IMR-90 (cell line): ENCODE data around the gene FASLG. TPM values are rescaled to one million over a fixed set of nuclear protein-coding genes. Genes with fewer than 3 reads are reported as not detected.

Experiments
- ATAC-seq: fragments of 200-7000 bp; cut with Tn5 transposase; 2 replicates; pipeline ENCODE4 v1.9.1; 2020; ENCODE audit warnings: low read depth, mild to moderate bottlenecking, moderate library complexity
- BruUV-seq: library from RNA; stranded (reverse); fragments of 400-500 nt; replicated peaks from 2 replicates; lab custom pipeline; 2021; lab: Mats Ljungman, UMichigan
- CTCF ChIA-PET: fragments of 300-600 bp; formaldehyde crosslinking; extraction: SDS; loops from one replicate; lab custom pipeline; 2021; ENCODE audit warnings: antibody characterized with exemption; lab: Yijun Ruan, JAX
- POLR2A ChIA-PET: fragments of 300-600 bp; sonication (Branson Sonifier 250); formaldehyde crosslinking; loops from one replicate; lab custom pipeline; 2022; ENCODE audit warnings: antibody characterized with exemption; ENCODE audit not compliant: unreplicated experiment; lab: Charles Lee
- DNase-seq: peaks from one replicate; pipeline ENCODE4 v3.0.0; 2013
- H2AFZ ChIP-seq: replicated peaks from 2 replicates; pipeline ENCODE3; 2013; ENCODE audit warnings: low read length, mild to moderate bottlenecking; ENCODE audit not compliant: poor library complexity
- H2AK5ac ChIP-seq: 2 replicates; pipeline ENCODE4 v1.6.1; 2013; ENCODE audit warnings: low read depth, low read length, inconsistent platforms
- H2AK9ac ChIP-seq: replicated peaks from 2 replicates; pipeline ENCODE3; 2013; ENCODE audit warnings: mild to moderate bottlenecking, low read depth, low read length, moderate library complexity; ENCODE audit not compliant: poor library complexity
- H2BK120ac ChIP-seq: 2 replicates; pipeline ENCODE4 v1.6.1; 2013; ENCODE audit warnings: low read depth, low read length, inconsistent platforms
- H2BK15ac ChIP-seq: 3 replicates; pipeline ENCODE4 v1.6.1; 2013; ENCODE audit warnings: low read depth, low read length, inconsistent platforms
- H2BK20ac ChIP-seq: 2 replicates; pipeline ENCODE4 v1.6.1; 2013; ENCODE audit warnings: low read depth, mild to moderate bottlenecking, inconsistent platforms, low read length, moderate library complexity
- H2BK5ac ChIP-seq: 2 replicates; pipeline ENCODE4 v1.6.1; 2013; ENCODE audit warnings: mild to moderate bottlenecking, low read depth, low read length, inconsistent platforms; ENCODE audit not compliant: poor library complexity, severe bottlenecking
- H3K14ac ChIP-seq: replicated peaks from 2 replicates; pipeline ENCODE4 v1.6.1; 2013; ENCODE audit warnings: low read depth, low read length, inconsistent platforms
- H3K18ac ChIP-seq: 2 replicates; pipeline ENCODE4 v1.6.1; 2013; ENCODE audit warnings: low read depth, low read length, control low read depth
- H3K23ac ChIP-seq: 2 replicates; pipeline ENCODE4 v1.6.1; 2013; ENCODE audit warnings: low read depth, low read length, inconsistent platforms
- H3K27ac ChIP-seq: 2 replicates; pipeline ENCODE4 v1.5.1; 2013; ENCODE audit warnings: mild to moderate bottlenecking, control low read depth, low read length; ENCODE audit not compliant: insufficient read depth
- H3K27me3 ChIP-seq: 2 replicates; pipeline ENCODE4 v1.6.1; 2013; ENCODE audit warnings: low read length; ENCODE audit not compliant: control insufficient read depth, insufficient read depth
- H3K36me3 ChIP-seq: 2 replicates; pipeline ENCODE4 v1.6.1; 2013; ENCODE audit warnings: low read length, mixed read lengths; ENCODE audit not compliant: control insufficient read depth, insufficient read depth
- H3K4ac ChIP-seq: 2 replicates; pipeline ENCODE4 v1.6.1; 2013; ENCODE audit warnings: low read depth, low read length, inconsistent platforms
- H3K4me1 ChIP-seq: 2 replicates; pipeline ENCODE4 v1.6.1; 2013; ENCODE audit warnings: low read length, mixed read lengths; ENCODE audit not compliant: control insufficient read depth, insufficient read depth
- H3K4me2 ChIP-seq: 2 replicates; pipeline ENCODE4 v1.6.1; 2013; ENCODE audit warnings: low read depth, mild to moderate bottlenecking, control low read depth, low read length, moderate library complexity
- H3K4me3 ChIP-seq: 2 replicates; pipeline ENCODE4 v1.5.1; 2013; ENCODE audit warnings: low read depth, mild to moderate bottlenecking, control low read depth, low read length, moderate library complexity; ENCODE audit not compliant: insufficient read depth
- H3K56ac ChIP-seq: 2 replicates; pipeline ENCODE4 v1.6.1; 2013; ENCODE audit warnings: low read length, inconsistent platforms; ENCODE audit not compliant: insufficient read depth; ENCODE audit errors: extremely low read depth
- H3K79me1 ChIP-seq, 2 experiments: 2 replicates each; pipeline ENCODE4 v1.6.1; 2013; ENCODE audit warnings: low read length in 2 of 2, inconsistent platforms in 1 of 2, low read depth in 1 of 2
- H3K9ac ChIP-seq: 2 replicates; pipeline ENCODE4 v1.6.1; 2013; ENCODE audit warnings: low read depth, low read length, control low read depth
- H3K9me1 ChIP-seq: 2 replicates; pipeline ENCODE4 v1.6.1; 2013; ENCODE audit warnings: low read length, inconsistent platforms; ENCODE audit not compliant: insufficient read depth
- H3K9me3 ChIP-seq: 2 replicates; pipeline ENCODE4 v1.6.1; 2013; ENCODE audit warnings: low read length; ENCODE audit not compliant: control insufficient read depth, insufficient read depth
- H4K20me1 ChIP-seq: 2 replicates; pipeline ENCODE4 v1.6.1; 2013; ENCODE audit warnings: low read length, inconsistent platforms; ENCODE audit not compliant: insufficient read depth
- H4K5ac ChIP-seq: 2 replicates; pipeline ENCODE4 v1.6.1; 2013; ENCODE audit warnings: mild to moderate bottlenecking, low read depth, low read length, control low read depth
- H4K8ac ChIP-seq, 2 experiments: 2 replicates each; pipeline ENCODE4 v1.6.1; 2013; ENCODE audit warnings: low read depth in 2 of 2, low read length in 2 of 2, control low read depth in 1 of 2, inconsistent platforms in 1 of 2
- H4K91ac ChIP-seq: 2 replicates; pipeline ENCODE4 v1.6.1; 2013; ENCODE audit warnings: low read depth, low read length, inconsistent platforms; ENCODE audit not compliant: insufficient read depth
- BHLHE40 ChIP-seq: fragments of 150-350 bp; IDR thresholded peaks from 2 replicates; pipeline ENCODE4 v1.6.1; 2016; ENCODE audit warnings: mild to moderate bottlenecking, low read depth, low read length
- CHD1 ChIP-seq: IDR thresholded peaks from 2 replicates; pipeline ENCODE4 v1.6.1; 2012; ENCODE audit warnings: low read depth, low read length, improper control_type of control experiment
- MAFK ChIP-seq: IDR thresholded peaks from 2 replicates; pipeline ENCODE4 v1.6.1; 2012; ENCODE audit warnings: low read depth, low read length, improper control_type of control experiment
- MXI1 ChIP-seq: IDR thresholded peaks from 2 replicates; pipeline ENCODE4 v1.6.1; 2012; ENCODE audit warnings: low read depth, mild to moderate bottlenecking, low read length, moderate library complexity, borderline replicate concordance
- NFE2L2 ChIP-seq: fragments of 150-350 bp; IDR thresholded peaks from 2 replicates; pipeline ENCODE4 v1.6.1; 2016; ENCODE audit warnings: low read depth, mild to moderate bottlenecking, low read length
- POLR2A ChIP-seq: IDR thresholded peaks from 2 replicates; pipeline ENCODE4 v1.6.1; 2012; ENCODE audit warnings: mild to moderate bottlenecking, low read depth, low read length
- SMC3 ChIP-seq: fragments of 150-350 bp; IDR thresholded peaks from 2 replicates; pipeline ENCODE4 v1.6.1; 2016; ENCODE audit warnings: low read depth, mild to moderate bottlenecking, antibody characterized with exemption, low read length, moderate library complexity
- WGBS, 2 experiments: methylation state at CpG; one replicate each; pipeline versions ENCODE4 v1.1.5 to v1.1.7; 2013; ENCODE audit warnings: missing lambda C conversion rate in 2 of 2; ENCODE audit not compliant: insufficient read length in 1 of 2; ENCODE audit errors: extremely low coverage in 2 of 2; 5-methylcytosine and 5-hydroxymethylcytosine counted together
- dilution Hi-C: fragments of 300-500 bp; cut with HindIII; formaldehyde crosslinking; loops from one replicate; pipeline ENCODE4 v1.14.3; 2018; ENCODE audit warnings: low sequenced_read_pairs; ENCODE audit not compliant: unreplicated experiment
- in situ Hi-C: fragments of 300-500 bp; cut with MboI; formaldehyde crosslinking; loops from 3 replicates; pipeline ENCODE4 v1.14.3; 2019; ENCODE audit warnings: low sequenced_read_pairs, inconsistent platforms, mixed read lengths
- intact Hi-C: fragments of 100-400 bp; cut with micrococcal nuclease; formaldehyde crosslinking; loops from 2 replicates; pipeline ENCODE4 v1.10.0; 2022
- polyA plus RNA-seq, 3 experiments: library from polyadenylated mRNA; depleted of rRNA; stranded (reverse); fragments of >200 nt; gene quantifications; 2 replicates each; pipeline ENCODE4 v1.2.3, GENCODE V29; 2012; ENCODE audit warnings: low replicate concordance in 1 of 3
- total RNA-seq: library from RNA; depleted of rRNA; stranded (reverse); fragments of >200 nt; gene quantifications from 2 replicates; pipeline ENCODE4 v1.2.3, GENCODE V29; 2012
- TF ChIP-seq, protein P1 (sequence below): fragments of 150-350 bp; IDR thresholded peaks from 2 replicates; pipeline ENCODE4 v1.6.1; 2016; ENCODE audit warnings: low read depth, mild to moderate bottlenecking, low read length, moderate library complexity, borderline replicate concordance
- TF ChIP-seq, protein P2 (sequence below): conservative IDR thresholded peaks from 2 replicates; pipeline ENCODE4 v1.5.1; 2012; ENCODE audit warnings: mild to moderate bottlenecking, low read depth, low read length, improper control_type of control experiment
- TF ChIP-seq, protein P3 (sequence below): fragments of 150-350 bp; IDR thresholded peaks from 2 replicates; pipeline ENCODE4 v1.6.1; 2017; ENCODE audit warnings: mild to moderate bottlenecking, antibody characterized with exemption, low read length, low read depth

Gene FASLG
- total and polyA plus RNA-seq, 2 of the 4 experiments (the other 2 are of a cell fraction) = 0.14 to 0.18 TPM

DNA sequence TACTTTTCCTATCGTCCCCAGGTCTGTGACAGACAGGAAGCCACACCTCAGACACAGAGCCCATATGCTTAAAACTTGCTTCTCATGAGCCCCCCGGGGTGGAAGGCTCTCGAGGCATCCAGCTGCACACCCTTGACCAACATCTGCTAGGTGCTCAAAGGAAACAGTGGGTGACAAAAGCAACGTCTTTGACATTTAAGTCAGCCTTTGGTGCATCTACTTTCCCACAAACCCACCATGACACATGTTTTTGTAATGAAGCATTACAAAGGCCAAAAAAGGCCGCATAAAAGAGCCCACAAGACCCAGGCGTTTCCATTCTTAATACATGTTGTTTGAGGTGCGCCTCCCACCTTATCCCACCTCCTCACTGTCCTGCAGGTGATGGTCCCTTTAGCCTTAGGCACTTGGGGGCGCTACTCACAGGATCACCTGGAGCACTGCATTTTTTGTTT, 11.8 kb upstream of the FASLG start:
- H3K9me3 ChIP-seq = no peaks in the 10 kb centered on the region
- no peak overlapping the region for H3K27ac ChIP-seq
- H4K5ac ChIP-seq = no peak overlapping the region
- peak overlapping the region; percentile 2 to 45; a peak in 1 of 4 replicates for H4K8ac ChIP-seq
- DNase-seq = peak; percentile 26
- BruUV-seq = no TSS peak
- H3K79me1 ChIP-seq = no peaks in the 10 kb centered on the region
- H2BK20ac ChIP-seq = peak overlapping the region; percentile 33; the same call in 1 of the 2 replicates
- H2BK120ac ChIP-seq = no peak overlapping the region
- no peak overlapping the region for H2BK15ac ChIP-seq
- no peaks in the 10 kb centered on the region for H3K27me3 ChIP-seq
- in situ Hi-C loops = no loop called here
- ChIA-PET POLR2A (no interaction called here), CTCF (no interaction called here)
- TF ChIP-seq, protein P1, sequence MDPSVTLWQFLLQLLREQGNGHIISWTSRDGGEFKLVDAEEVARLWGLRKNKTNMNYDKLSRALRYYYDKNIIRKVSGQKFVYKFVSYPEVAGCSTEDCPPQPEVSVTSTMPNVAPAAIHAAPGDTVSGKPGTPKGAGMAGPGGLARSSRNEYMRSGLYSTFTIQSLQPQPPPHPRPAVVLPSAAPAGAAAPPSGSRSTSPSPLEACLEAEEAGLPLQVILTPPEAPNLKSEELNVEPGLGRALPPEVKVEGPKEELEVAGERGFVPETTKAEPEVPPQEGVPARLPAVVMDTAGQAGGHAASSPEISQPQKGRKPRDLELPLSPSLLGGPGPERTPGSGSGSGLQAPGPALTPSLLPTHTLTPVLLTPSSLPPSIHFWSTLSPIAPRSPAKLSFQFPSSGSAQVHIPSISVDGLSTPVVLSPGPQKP = no peak
- TF ChIP-seq CHD1 (no peak), BHLHE40 (no peak), SMC3 (no peak), MXI1 (no peak), POLR2A (no peak), NFE2L2 (no peak), MAFK (no peak)
- TF ChIP-seq, protein P2, sequence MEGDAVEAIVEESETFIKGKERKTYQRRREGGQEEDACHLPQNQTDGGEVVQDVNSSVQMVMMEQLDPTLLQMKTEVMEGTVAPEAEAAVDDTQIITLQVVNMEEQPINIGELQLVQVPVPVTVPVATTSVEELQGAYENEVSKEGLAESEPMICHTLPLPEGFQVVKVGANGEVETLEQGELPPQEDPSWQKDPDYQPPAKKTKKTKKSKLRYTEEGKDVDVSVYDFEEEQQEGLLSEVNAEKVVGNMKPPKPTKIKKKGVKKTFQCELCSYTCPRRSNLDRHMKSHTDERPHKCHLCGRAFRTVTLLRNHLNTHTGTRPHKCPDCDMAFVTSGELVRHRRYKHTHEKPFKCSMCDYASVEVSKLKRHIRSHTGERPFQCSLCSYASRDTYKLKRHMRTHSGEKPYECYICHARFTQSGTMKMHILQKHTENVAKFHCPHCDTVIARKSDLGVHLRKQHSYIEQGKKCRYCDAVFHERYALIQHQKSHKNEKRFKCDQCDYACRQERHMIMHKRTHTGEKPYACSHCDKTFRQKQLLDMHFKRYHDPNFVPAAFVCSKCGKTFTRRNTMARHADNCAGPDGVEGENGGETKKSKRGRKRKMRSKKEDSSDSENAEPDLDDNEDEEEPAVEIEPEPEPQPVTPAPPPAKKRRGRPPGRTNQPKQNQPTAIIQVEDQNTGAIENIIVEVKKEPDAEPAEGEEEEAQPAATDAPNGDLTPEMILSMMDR = no peak
- TF ChIP-seq, protein P3, sequence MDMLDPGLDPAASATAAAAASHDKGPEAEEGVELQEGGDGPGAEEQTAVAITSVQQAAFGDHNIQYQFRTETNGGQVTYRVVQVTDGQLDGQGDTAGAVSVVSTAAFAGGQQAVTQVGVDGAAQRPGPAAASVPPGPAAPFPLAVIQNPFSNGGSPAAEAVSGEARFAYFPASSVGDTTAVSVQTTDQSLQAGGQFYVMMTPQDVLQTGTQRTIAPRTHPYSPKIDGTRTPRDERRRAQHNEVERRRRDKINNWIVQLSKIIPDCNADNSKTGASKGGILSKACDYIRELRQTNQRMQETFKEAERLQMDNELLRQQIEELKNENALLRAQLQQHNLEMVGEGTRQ = no peak
- H4K20me1 ChIP-seq = no peaks in the 10 kb centered on the region
- dilution Hi-C loops = no loop called here
- 0 out of 2 replicates have a peak overlapping the region, but pooled peaks have one; percentile 20 for H2AK5ac ChIP-seq
- no peak overlapping the region for H4K91ac ChIP-seq
- no peak for ATAC-seq
- peak overlapping the region; percentile 0 for H2AFZ ChIP-seq
- H3K4me2 ChIP-seq = no peak overlapping the region
- intact Hi-C loops = no loop called here
- 0 out of 2 replicates have a peak overlapping the region, but pooled peaks have one; percentile 3 for H3K4ac ChIP-seq
- no peak overlapping the region for H3K18ac ChIP-seq
- H3K36me3 ChIP-seq = no peaks in the 10 kb centered on the region
- H2AK9ac ChIP-seq = no peak overlapping the region
- H3K4me1 ChIP-seq = peaks cover 10% of the 10 kb centered on the region
- no peak overlapping the region for H3K9ac ChIP-seq
- no peak overlapping the region for H3K23ac ChIP-seq
- H2BK5ac ChIP-seq = no peak overlapping the region
- H3K14ac ChIP-seq = no peak overlapping the region; the same call in 1 of the 2 replicates
- H3K4me3 ChIP-seq = no peak overlapping the region
- peaks cover 9% of the 10 kb centered on the region for H3K9me1 ChIP-seq
- 80% methylated on average over 1 of the region's 8 CpGs; no CpG with 5 or more reads in 1 of the 2 experiments for WGBS, 2 experiments
- no peak overlapping the region for H3K56ac ChIP-seq
